HL-60/S4 treated with retinoic acid at 250 ng/mL for 4 days and 3 days (cell line): Measurements from ENCODE around the gene CPE.
"Not testable (repeated sequence)": the region's sequence is repeated elsewhere in the genome, so short reads cannot be mapped to it uniquely, and the experiment has no call there.

ENCODE experiments used
- in situ Hi-C: fragments of 300-500 bp; cut with MboI; formaldehyde crosslinking; loops from 2 replicates; pipeline ENCODE4 v1.7.0; 2022; ENCODE audit warnings: low sequenced_read_pairs

Gene CPE

GRCh38 chr4:165402375-165402774, 23.6 kb downstream of the CPE start:
- in situ Hi-C loops, result no loop called here

- in situ Hi-C loops, result no loop called here
Observed at GRCh38 chr4:165403048-165403447, 24.2 kb downstream of the CPE start.

DNA sequence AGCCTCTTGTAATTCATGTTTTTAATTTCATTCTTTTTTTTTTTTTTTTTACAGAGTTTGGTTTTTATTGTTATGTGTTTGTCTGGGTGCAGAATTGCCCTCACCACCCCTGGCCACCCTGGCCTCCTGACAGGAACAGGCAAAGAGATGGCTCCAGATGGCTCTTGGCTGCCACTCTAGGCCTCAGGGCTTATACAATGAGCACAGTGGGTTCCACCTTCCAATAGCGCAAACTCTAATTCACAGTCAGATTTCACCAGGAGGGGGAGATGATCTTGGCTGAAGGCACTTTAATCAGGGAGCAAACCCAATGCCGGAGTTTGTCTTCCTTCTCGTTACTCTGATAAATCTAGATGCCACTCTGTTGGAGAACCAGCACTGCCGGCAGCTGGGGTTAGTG, 24.8 kb downstream of the CPE start:
- in situ Hi-C loops, result no loop called here

DNA sequence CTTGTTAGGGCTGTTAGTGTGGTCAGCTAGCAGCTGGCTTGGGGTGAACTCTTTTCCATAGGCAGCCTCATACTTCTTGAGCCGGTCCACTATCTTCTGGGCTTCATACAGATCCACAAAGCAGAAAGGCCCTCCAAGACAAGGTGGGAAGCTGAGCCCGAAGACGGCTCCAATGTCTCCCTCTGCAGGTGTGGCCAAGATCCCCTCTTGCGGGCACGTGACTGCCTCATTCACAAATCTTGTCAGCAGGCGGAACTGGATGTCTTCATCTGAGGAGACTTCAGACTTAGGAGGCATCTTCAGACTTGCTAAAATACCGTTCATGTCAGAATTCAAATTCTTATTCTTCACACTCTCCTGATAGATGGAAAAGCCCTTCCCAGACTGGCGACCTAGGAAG, 25.3 kb downstream of the CPE start:
- in situ Hi-C loops, result no loop called here

DNA sequence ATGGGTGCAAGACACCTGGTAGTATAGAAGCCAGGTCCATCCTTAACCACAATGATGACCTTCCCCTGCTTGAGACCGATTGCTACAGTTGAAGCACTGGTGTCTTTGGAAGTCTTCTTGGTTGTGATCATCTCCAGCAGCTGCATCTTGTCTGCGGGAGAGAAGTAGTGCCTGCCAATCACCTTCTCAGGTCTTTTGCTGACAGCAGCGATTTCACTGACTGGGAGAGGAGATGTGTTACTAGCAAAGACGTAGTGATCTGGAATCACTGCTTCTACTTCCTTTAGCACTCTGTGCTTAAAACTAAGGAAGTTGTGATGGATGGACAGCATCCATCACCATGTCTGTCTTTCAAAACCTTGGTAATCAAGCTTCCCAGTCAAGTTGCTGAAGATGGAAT, 25.9 kb downstream of the CPE start:
- in situ Hi-C loops, result no loop called here

GRCh38 chr4:165410214-165410613, 31.4 kb downstream of the CPE start:
- in situ Hi-C loops, result no loop called here

- in situ Hi-C loops, result no loop called here
Observed at GRCh38 chr4:165415910-165416309, 37.1 kb downstream of the CPE start.

- in situ Hi-C loops, result no loop called here
Observed at GRCh38 chr4:165418073-165418472, 39.3 kb downstream of the CPE start.

GRCh38 chr4:165425629-165426028, 46.8 kb downstream of the CPE start:
- in situ Hi-C loops, result no loop called here

DNA sequence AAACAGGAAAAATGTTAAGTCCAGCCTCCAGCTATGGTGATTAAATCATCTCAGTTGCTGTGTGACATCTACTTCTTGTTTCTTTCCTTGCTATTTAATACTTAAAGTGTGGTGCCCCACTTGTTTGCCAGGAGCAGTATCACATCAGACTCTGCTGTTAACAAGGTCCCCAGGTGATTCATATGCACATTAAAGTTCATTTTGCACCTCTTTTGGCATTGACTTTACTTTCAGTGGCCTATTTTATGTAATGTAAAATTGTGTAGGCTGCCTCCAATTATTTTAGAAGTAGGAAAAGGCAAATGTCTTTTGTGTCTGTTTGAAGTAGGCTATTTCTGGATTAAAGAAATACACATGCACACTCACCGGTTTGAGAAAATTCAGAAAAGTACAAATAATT, 47.5 kb downstream of the CPE start:
- in situ Hi-C loops, result no loop called here

- in situ Hi-C loops, result no loop called here
Observed at GRCh38 chr4:165426823-165427222, 48.0 kb downstream of the CPE start.

- in situ Hi-C loops, result no loop called here
Observed at GRCh38 chr4:165428957-165429356, 50.1 kb downstream of the CPE start.

- in situ Hi-C loops, result no loop called here
Observed at GRCh38 chr4:165433529-165433928, 54.7 kb downstream of the CPE start.

GRCh38 chr4:165437691-165438090, 58.9 kb downstream of the CPE start:
- in situ Hi-C loops, result no loop called here

GRCh38 chr4:165439344-165439743, 60.5 kb downstream of the CPE start:
- in situ Hi-C loops, result no loop called here

DNA sequence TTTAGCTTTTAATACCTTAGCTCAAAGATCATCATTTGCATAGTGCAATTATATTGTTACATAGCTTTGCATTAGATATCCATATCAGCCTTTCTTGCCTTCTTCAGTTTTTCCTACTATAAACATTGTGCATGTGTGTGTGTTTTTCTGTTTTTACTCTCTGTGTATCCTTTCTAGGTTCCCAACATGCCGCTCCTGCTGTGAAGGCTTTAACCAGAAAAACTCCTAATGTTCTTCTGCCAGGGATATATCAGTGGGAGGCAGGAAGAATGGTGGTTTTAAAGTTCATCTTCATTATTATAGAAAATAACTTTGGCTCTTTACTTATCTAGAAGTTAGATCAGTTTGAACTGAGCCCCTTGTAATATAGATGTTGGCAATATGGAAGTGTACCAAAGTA, 61.2 kb downstream of the CPE start:
- in situ Hi-C loops, result no loop called here

- in situ Hi-C loops, result no loop called here
Observed at GRCh38 chr4:165440415-165441158, 61.8 kb downstream of the CPE start.

- in situ Hi-C loops, result no loop called here
Observed at GRCh38 chr4:165443276-165443675, 64.5 kb downstream of the CPE start.

- in situ Hi-C loops, result no loop called here
Observed at GRCh38 chr4:165448700-165449099, 69.9 kb downstream of the CPE start.

- in situ Hi-C loops, result no loop called here
Observed at GRCh38 chr4:165449333-165449732, 70.5 kb downstream of the CPE start.

DNA sequence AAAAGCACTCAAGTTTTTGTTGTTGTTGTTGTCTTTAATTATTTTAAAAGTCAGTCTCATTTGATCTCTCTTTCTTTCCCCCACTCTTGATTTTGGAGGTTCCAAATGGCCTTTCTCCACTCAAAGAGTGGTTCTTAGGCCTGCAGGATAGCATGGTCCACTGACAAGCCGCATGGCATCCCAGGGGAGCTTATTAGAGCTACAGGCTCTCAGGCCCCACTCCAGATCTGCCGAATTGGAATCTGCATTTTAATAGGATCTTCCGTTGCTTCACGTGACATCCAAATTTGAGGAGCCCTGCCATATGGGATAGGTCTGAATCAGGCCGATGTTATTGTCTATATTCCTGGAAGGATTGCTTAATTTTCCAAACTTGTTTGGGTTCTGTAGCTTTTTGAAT, 72.1 kb downstream of the CPE start:
- in situ Hi-C loops, result no loop called here

GRCh38 chr4:165453140-165453539, 74.3 kb downstream of the CPE start:
- in situ Hi-C loops, result not testable (repeated sequence)

GRCh38 chr4:165454426-165454825, 75.6 kb downstream of the CPE start:
- in situ Hi-C loops, result no loop called here
